GM12878 (cell line): ENCODE measurements around the gene CHFR.
"Not testable (repeated sequence)": the region's sequence is repeated elsewhere in the genome, so short reads cannot be mapped to it uniquely, and the experiment has no call there.

Source experiments
- ATF2 ChIP-seq: IDR thresholded peaks from 2 replicates; pipeline ENCODE4 v1.6.1; 2012; ENCODE audit warnings: low read length, inconsistent platforms
- CBFB ChIP-seq: IDR thresholded peaks from 2 replicates; pipeline ENCODE4 v1.6.1; 2016; ENCODE audit warnings: antibody characterized with exemption, low read depth
- CEBPB ChIP-seq, 2 experiments: fragments of 150-350 bp in 1 of 2; IDR thresholded peaks; 2 replicates each; pipeline ENCODE4 v1.6.1; 2012 to 2014; ENCODE audit warnings: low read depth in 2 of 2, low read length in 2 of 2, borderline replicate concordance in 1 of 2, inconsistent platforms in 1 of 2
- CREM ChIP-seq: IDR thresholded peaks from 2 replicates; pipeline ENCODE4 v1.6.1; 2014; ENCODE audit warnings: antibody characterized with exemption, low read depth
- EP300 ChIP-seq, 2 experiments: fragments of 150-350 bp in 1 of 2; IDR thresholded peaks; 2 replicates each; pipeline ENCODE4 v1.6.1; 2011 to 2012; ENCODE audit warnings: low read depth in 2 of 2, low read length in 2 of 2, borderline replicate concordance in 1 of 2, improper control_type of control experiment in 1 of 2, inconsistent platforms in 1 of 2; ENCODE audit not compliant: control insufficient read depth in 1 of 2
- EZH2 ChIP-seq: IDR thresholded peaks from 2 replicates; pipeline ENCODE4 v1.6.1; 2012; ENCODE audit warnings: low read depth, mild to moderate bottlenecking, control low read depth, inconsistent platforms, low read length, borderline replicate concordance; ENCODE audit not compliant: control insufficient read depth
- FOXM1 ChIP-seq: IDR thresholded peaks from 2 replicates; pipeline ENCODE4 v1.6.1; 2012; ENCODE audit warnings: low read depth, mild to moderate bottlenecking, inconsistent platforms, low read length, moderate library complexity
- IRF4 ChIP-seq: IDR thresholded peaks from 2 replicates; pipeline ENCODE4 v1.6.1; 2011; ENCODE audit warnings: low read depth, low read length
- MYC ChIP-seq: IDR thresholded peaks from 2 replicates; pipeline ENCODE4 v1.6.1; 2011; ENCODE audit warnings: mild to moderate bottlenecking, low read length, moderate library complexity, inconsistent platforms; ENCODE audit not compliant: insufficient read depth, insufficient replicate concordance, insufficient read length, severe bottlenecking
- POLR2A ChIP-seq: IDR thresholded peaks from 2 replicates; pipeline ENCODE4 v1.6.1; 2011; ENCODE audit warnings: low read depth, mild to moderate bottlenecking, low read length
- RELA ChIP-seq: fragments of 450-650 bp; IDR thresholded peaks from 2 replicates; pipeline ENCODE4 v1.8.0; 2014; ENCODE audit warnings: borderline replicate concordance; ENCODE audit not compliant: partially characterized antibody
- TF ChIP-seq, protein P1 (sequence below): IDR thresholded peaks from 2 replicates; pipeline ENCODE4 v1.6.1; 2012; ENCODE audit warnings: mild to moderate bottlenecking, low read depth, low read length
- TF ChIP-seq, protein P2 (sequence below), 3 experiments: IDR thresholded peaks in 2 of 3; conservative IDR thresholded peaks in 1 of 3; 2 replicates each; pipeline ENCODE4 v1.5.1; 2011; ENCODE audit warnings: low read depth in 3 of 3, low read length in 3 of 3, mild to moderate bottlenecking in 3 of 3, control low read depth in 2 of 3, moderate library complexity in 2 of 3, inconsistent platforms in 1 of 3, mixed read lengths in 1 of 3; ENCODE audit not compliant: control insufficient read depth in 2 of 3, insufficient read depth in 1 of 3; ENCODE audit errors: extremely low read depth in 1 of 3
- TF ChIP-seq, protein P3 (sequence below): IDR thresholded peaks from 2 replicates; pipeline ENCODE4 v1.6.1; 2012; ENCODE audit warnings: low read depth, low read length, improper control_type of control experiment

- not testable (repeated sequence) for TF ChIP-seq EZH2; CEBPB (IDR thresholded peaks at IDR 0.05; ENCODE audit: borderline replicate concordance in 1 of 2, low read depth in 2 of 2, low read length in 2 of 2); EP300 (IDR thresholded peaks at IDR 0.05; ENCODE audit: borderline replicate concordance in 1 of 2, control insufficient read depth in 1 of 2, low read depth in 2 of 2, low read length in 2 of 2); POLR2A; RELA; FOXM1; IRF4; CREM; MYC; ATF2; CBFB
- TF ChIP-seq, protein P1, sequence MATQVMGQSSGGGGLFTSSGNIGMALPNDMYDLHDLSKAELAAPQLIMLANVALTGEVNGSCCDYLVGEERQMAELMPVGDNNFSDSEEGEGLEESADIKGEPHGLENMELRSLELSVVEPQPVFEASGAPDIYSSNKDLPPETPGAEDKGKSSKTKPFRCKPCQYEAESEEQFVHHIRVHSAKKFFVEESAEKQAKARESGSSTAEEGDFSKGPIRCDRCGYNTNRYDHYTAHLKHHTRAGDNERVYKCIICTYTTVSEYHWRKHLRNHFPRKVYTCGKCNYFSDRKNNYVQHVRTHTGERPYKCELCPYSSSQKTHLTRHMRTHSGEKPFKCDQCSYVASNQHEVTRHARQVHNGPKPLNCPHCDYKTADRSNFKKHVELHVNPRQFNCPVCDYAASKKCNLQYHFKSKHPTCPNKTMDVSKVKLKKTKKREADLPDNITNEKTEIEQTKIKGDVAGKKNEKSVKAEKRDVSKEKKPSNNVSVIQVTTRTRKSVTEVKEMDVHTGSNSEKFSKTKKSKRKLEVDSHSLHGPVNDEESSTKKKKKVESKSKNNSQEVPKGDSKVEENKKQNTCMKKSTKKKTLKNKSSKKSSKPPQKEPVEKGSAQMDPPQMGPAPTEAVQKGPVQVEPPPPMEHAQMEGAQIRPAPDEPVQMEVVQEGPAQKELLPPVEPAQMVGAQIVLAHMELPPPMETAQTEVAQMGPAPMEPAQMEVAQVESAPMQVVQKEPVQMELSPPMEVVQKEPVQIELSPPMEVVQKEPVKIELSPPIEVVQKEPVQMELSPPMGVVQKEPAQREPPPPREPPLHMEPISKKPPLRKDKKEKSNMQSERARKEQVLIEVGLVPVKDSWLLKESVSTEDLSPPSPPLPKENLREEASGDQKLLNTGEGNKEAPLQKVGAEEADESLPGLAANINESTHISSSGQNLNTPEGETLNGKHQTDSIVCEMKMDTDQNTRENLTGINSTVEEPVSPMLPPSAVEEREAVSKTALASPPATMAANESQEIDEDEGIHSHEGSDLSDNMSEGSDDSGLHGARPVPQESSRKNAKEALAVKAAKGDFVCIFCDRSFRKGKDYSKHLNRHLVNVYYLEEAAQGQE = not testable (repeated sequence)
- TF ChIP-seq, protein P2, sequence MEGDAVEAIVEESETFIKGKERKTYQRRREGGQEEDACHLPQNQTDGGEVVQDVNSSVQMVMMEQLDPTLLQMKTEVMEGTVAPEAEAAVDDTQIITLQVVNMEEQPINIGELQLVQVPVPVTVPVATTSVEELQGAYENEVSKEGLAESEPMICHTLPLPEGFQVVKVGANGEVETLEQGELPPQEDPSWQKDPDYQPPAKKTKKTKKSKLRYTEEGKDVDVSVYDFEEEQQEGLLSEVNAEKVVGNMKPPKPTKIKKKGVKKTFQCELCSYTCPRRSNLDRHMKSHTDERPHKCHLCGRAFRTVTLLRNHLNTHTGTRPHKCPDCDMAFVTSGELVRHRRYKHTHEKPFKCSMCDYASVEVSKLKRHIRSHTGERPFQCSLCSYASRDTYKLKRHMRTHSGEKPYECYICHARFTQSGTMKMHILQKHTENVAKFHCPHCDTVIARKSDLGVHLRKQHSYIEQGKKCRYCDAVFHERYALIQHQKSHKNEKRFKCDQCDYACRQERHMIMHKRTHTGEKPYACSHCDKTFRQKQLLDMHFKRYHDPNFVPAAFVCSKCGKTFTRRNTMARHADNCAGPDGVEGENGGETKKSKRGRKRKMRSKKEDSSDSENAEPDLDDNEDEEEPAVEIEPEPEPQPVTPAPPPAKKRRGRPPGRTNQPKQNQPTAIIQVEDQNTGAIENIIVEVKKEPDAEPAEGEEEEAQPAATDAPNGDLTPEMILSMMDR (IDR thresholded peaks at IDR 0.05 in 2 of 3, conservative IDR thresholded peaks at IDR 0.05 in 1 of 3; ENCODE audit: control insufficient read depth in 2 of 3, extremely low read depth in 1 of 3, insufficient read depth in 1 of 3, low read depth in 3 of 3, low read length in 3 of 3) = not testable (repeated sequence)
- TF ChIP-seq, protein P3, sequence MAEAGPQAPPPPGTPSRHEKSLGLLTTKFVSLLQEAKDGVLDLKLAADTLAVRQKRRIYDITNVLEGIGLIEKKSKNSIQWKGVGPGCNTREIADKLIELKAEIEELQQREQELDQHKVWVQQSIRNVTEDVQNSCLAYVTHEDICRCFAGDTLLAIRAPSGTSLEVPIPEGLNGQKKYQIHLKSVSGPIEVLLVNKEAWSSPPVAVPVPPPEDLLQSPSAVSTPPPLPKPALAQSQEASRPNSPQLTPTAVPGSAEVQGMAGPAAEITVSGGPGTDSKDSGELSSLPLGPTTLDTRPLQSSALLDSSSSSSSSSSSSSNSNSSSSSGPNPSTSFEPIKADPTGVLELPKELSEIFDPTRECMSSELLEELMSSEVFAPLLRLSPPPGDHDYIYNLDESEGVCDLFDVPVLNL = not testable (repeated sequence)
Observed at GRCh38 chr12:132844681-132845080, 42.7 kb downstream of the CHFR start.
